SK-N-SH (cell line): ENCODE results near the gene UNKL.

ENCODE experiments used
- CTCF ChIP-seq: fragments of 200-600 bp; sonication (generic); IDR thresholded peaks from 2 replicates; pipeline ENCODE4 v1.6.1; 2017; ENCODE audit warnings: antibody characterized with exemption, mild to moderate bottlenecking, moderate library complexity
- POLR2AphosphoS5 ChIP-seq: IDR thresholded peaks from 2 replicates; pipeline ENCODE4 v1.6.1; 2012; ENCODE audit warnings: low read depth, low read length
- RAD21 ChIP-seq: IDR thresholded peaks from 2 replicates; pipeline ENCODE4 v1.6.1; 2012; ENCODE audit warnings: mild to moderate bottlenecking, low read length
- TF ChIP-seq, protein P1 (sequence below): IDR thresholded peaks from 2 replicates; pipeline ENCODE4 v1.6.1; 2012; ENCODE audit warnings: mild to moderate bottlenecking, low read depth, low read length, moderate library complexity

- no peak for TF ChIP-seq RAD21
- no peak for TF ChIP-seq CTCF
- TF ChIP-seq, protein P1, sequence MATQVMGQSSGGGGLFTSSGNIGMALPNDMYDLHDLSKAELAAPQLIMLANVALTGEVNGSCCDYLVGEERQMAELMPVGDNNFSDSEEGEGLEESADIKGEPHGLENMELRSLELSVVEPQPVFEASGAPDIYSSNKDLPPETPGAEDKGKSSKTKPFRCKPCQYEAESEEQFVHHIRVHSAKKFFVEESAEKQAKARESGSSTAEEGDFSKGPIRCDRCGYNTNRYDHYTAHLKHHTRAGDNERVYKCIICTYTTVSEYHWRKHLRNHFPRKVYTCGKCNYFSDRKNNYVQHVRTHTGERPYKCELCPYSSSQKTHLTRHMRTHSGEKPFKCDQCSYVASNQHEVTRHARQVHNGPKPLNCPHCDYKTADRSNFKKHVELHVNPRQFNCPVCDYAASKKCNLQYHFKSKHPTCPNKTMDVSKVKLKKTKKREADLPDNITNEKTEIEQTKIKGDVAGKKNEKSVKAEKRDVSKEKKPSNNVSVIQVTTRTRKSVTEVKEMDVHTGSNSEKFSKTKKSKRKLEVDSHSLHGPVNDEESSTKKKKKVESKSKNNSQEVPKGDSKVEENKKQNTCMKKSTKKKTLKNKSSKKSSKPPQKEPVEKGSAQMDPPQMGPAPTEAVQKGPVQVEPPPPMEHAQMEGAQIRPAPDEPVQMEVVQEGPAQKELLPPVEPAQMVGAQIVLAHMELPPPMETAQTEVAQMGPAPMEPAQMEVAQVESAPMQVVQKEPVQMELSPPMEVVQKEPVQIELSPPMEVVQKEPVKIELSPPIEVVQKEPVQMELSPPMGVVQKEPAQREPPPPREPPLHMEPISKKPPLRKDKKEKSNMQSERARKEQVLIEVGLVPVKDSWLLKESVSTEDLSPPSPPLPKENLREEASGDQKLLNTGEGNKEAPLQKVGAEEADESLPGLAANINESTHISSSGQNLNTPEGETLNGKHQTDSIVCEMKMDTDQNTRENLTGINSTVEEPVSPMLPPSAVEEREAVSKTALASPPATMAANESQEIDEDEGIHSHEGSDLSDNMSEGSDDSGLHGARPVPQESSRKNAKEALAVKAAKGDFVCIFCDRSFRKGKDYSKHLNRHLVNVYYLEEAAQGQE = no peak
- TF ChIP-seq POLR2AphosphoS5 = no peak
These were observed 20.0 kb downstream of the UNKL start for GRCh38 chr16:1394367-1394951.
